CD4-positive, CD25-positive, alpha-beta regulatory T cell (primary cell): ENCODE data around the gene TTLL5. TPM values are rescaled to one million over a fixed set of nuclear protein-coding genes. Genes with fewer than 3 reads are reported as not detected.

Experiments
- ATAC-seq, 2 donors: fragments of 150-1000 bp; cut with Tn5 transposase; one replicate each; pipeline ENCODE4 v1.10.0; 2021; ENCODE audit warnings: low read depth in 2 of 2, moderate number of reproducible peaks in 2 of 2, moderate library complexity in 1 of 2
- DNase-seq, 3 donors: peaks; one replicate each; pipeline versions ENCODE4 v3.0.0 to v3.0.0-alpha.2; 2012 to 2022; ENCODE audit warnings: mixed read lengths in 1 of 3
- H3K27ac ChIP-seq: one replicate; pipeline ENCODE4 v1.7.0; 2013; ENCODE audit warnings: mild to moderate bottlenecking, low read length; ENCODE audit not compliant: insufficient read depth, poor library complexity, severe bottlenecking
- H3K27me3 ChIP-seq: one replicate; pipeline ENCODE4 v1.7.0; 2013; ENCODE audit warnings: low read length; ENCODE audit not compliant: control insufficient read depth, insufficient read depth
- H3K36me3 ChIP-seq: one replicate; pipeline ENCODE4 v1.7.0; 2013; ENCODE audit warnings: mild to moderate bottlenecking, low read length, moderate library complexity; ENCODE audit not compliant: control insufficient read depth, insufficient read depth
- H3K4me1 ChIP-seq: 2 replicates; pipeline ENCODE4 v1.7.0; 2013; ENCODE audit warnings: mild to moderate bottlenecking, low read length; ENCODE audit not compliant: insufficient read depth, control insufficient read depth, poor library complexity, severe bottlenecking
- H3K4me3 ChIP-seq: one replicate; pipeline ENCODE4 v1.7.0; 2013; ENCODE audit warnings: low read depth, mild to moderate bottlenecking, low read length, moderate library complexity
- H3K9me3 ChIP-seq, 2 experiments: 1 replicate in 1 of 2; 2 replicates in 1 of 2; pipeline ENCODE4 v1.7.0; 2013; ENCODE audit warnings: low read length in 2 of 2, mild to moderate bottlenecking in 1 of 2, moderate library complexity in 1 of 2; ENCODE audit not compliant: control insufficient read depth in 2 of 2
- H3K27ac Mint-ChIP-seq, 3 donors: one replicate each; pipeline ENCODE4 v1.8.0; 2020 to 2022; ENCODE audit warnings: mild to moderate bottlenecking in 3 of 3, mixed read lengths in 3 of 3, moderate library complexity in 2 of 3
- H3K27me3 Mint-ChIP-seq: one replicate; pipeline ENCODE4 v1.8.0; 2022; ENCODE audit warnings: mild to moderate bottlenecking, mixed read lengths
- H3K36me3 Mint-ChIP-seq: one replicate; pipeline ENCODE4 v1.8.0; 2020; ENCODE audit warnings: mixed read lengths
- H3K4me1 Mint-ChIP-seq, 4 donors: one replicate each; pipeline ENCODE4 v1.8.0; 2020 to 2022; ENCODE audit warnings: mixed read lengths in 4 of 4, mild to moderate bottlenecking in 1 of 4
- H3K4me3 Mint-ChIP-seq, 4 donors: one replicate each; pipeline ENCODE4 v1.8.0; 2020 to 2022; ENCODE audit warnings: mild to moderate bottlenecking in 4 of 4, mixed read lengths in 4 of 4, moderate library complexity in 3 of 4
- H3K9me3 Mint-ChIP-seq, 7 donors: one replicate each; pipeline ENCODE4 v1.8.0; 2020 to 2022; ENCODE audit warnings: mixed read lengths in 7 of 7, mild to moderate bottlenecking in 3 of 7, moderate library complexity in 2 of 7
- polyA plus RNA-seq, 4 donors: library from polyadenylated mRNA; unstranded; fragments of 300-500 nt; fragmentation: Illumina TruSeq; gene quantifications; one replicate each; pipeline ENCODE4 v1.2.3, GENCODE V29; 2021
- total RNA-seq: library from RNA; stranded (reverse); gene quantifications from one replicate; pipeline ENCODE4 v1.2.3, GENCODE V29; 2022

The TTLL5 gene
- total and polyA plus RNA-seq, 5 donors from 2014 or later: 4.9 to 39.2 (median 8.7) TPM

- Mint-ChIP-seq H3K27ac (no peak overlapping the region), H3K36me3 (peaks cover 18% of the 10 kb centered on the region), H3K4me3 (no peak overlapping the region), H3K27me3 (no peaks in the 10 kb centered on the region), H3K9me3 (no peaks in the 10 kb centered on the region), H3K4me1 (peaks cover 0 to 2% (median 0%) of the 10 kb centered on the region in 4 donors)
- H3K27me3 ChIP-seq: no peaks in the 10 kb centered on the region
- H3K4me3 ChIP-seq: no peak overlapping the region
- H3K4me1 ChIP-seq: no peaks in the 10 kb centered on the region
- no peak for DNase-seq
- no peaks in the 10 kb centered on the region for H3K36me3 ChIP-seq
- no peak for ATAC-seq
- no peaks in the 10 kb centered on the region for H3K9me3 ChIP-seq
- no peak overlapping the region for H3K27ac ChIP-seq
Observed at GRCh38 chr14:75626396-75626795, 34.6 kb upstream of the TTLL5 start.

- H3K9me3 ChIP-seq: no peaks in the 10 kb centered on the region
- no peaks in the 10 kb centered on the region for H3K27me3 Mint-ChIP-seq
- no peaks in the 10 kb centered on the region for H3K9me3 Mint-ChIP-seq
- H3K4me1 Mint-ChIP-seq: peaks cover 0 to 2% (median 0%) of the 10 kb centered on the region in 4 donors
- H3K27ac Mint-ChIP-seq: no peak overlapping the region
- no peaks in the 10 kb centered on the region for H3K27me3 ChIP-seq
- no peak overlapping the region for H3K4me3 Mint-ChIP-seq
- H3K36me3 Mint-ChIP-seq: peaks cover 18% of the 10 kb centered on the region
- H3K4me3 ChIP-seq: no peak overlapping the region
- no peak for ATAC-seq
- no peaks in the 10 kb centered on the region for H3K4me1 ChIP-seq
- H3K36me3 ChIP-seq: no peaks in the 10 kb centered on the region
- DNase-seq: no peak
- H3K27ac ChIP-seq: no peak overlapping the region
Observed at GRCh38 chr14:75626863-75627262, 34.2 kb upstream of the TTLL5 start.

- no peak overlapping the region for H3K4me3 ChIP-seq
- Mint-ChIP-seq H3K27ac (no peak overlapping the region), H3K9me3 (no peaks in the 10 kb centered on the region), H3K27me3 (no peaks in the 10 kb centered on the region), H3K4me1 (peaks cover 0 to 2% (median 0%) of the 10 kb centered on the region in 4 donors), H3K36me3 (peaks cover 18% of the 10 kb centered on the region), H3K4me3 (no peak overlapping the region)
- no peaks in the 10 kb centered on the region for H3K4me1 ChIP-seq
- no peaks in the 10 kb centered on the region for H3K36me3 ChIP-seq
- H3K27ac ChIP-seq: no peak overlapping the region
- no peaks in the 10 kb centered on the region for H3K27me3 ChIP-seq
- H3K9me3 ChIP-seq: no peaks in the 10 kb centered on the region
- no peak for DNase-seq
- ATAC-seq: no peak
Observed at GRCh38 chr14:75627406-75627805, 33.6 kb upstream of the TTLL5 start.

GRCh38 chr14:75628816-75629215, 32.2 kb upstream of the TTLL5 start:
- Histone ChIP-seq H3K9me3 (no peaks in the 10 kb centered on the region), H3K4me3 (no peak overlapping the region), H3K36me3 (no peaks in the 10 kb centered on the region), H3K27me3 (no peaks in the 10 kb centered on the region), H3K4me1 (no peaks in the 10 kb centered on the region), H3K27ac (no peak overlapping the region)
- Mint-ChIP-seq H3K27ac (no peak overlapping the region), H3K4me1 (peaks cover 0 to 2% (median 0%) of the 10 kb centered on the region in 4 donors), H3K9me3 (no peaks in the 10 kb centered on the region), H3K4me3 (no peak overlapping the region), H3K36me3 (peaks cover 18% of the 10 kb centered on the region), H3K27me3 (no peaks in the 10 kb centered on the region)
- DNase-seq (no peak), ATAC-seq (no peak)

GRCh38 chr14:75630695-75631452, 30.2 kb upstream of the TTLL5 start:
- H3K27ac ChIP-seq: no peak overlapping the region
- no peak for DNase-seq
- H3K4me3 ChIP-seq: no peak overlapping the region
- Mint-ChIP-seq H3K9me3 (no peaks in the 10 kb centered on the region), H3K4me3 (no peak overlapping the region), H3K27ac (no peak overlapping the region), H3K4me1 (peaks cover 0 to 2% (median 0%) of the 10 kb centered on the region in 4 donors), H3K36me3 (peaks cover 15% of the 10 kb centered on the region), H3K27me3 (no peaks in the 10 kb centered on the region)
- ATAC-seq: no peak
- no peaks in the 10 kb centered on the region for H3K27me3 ChIP-seq
- H3K9me3 ChIP-seq: no peaks in the 10 kb centered on the region
- H3K36me3 ChIP-seq: peaks cover 4% of the 10 kb centered on the region
- H3K4me1 ChIP-seq: no peaks in the 10 kb centered on the region

GRCh38 chr14:75631453-75631831, 29.6 kb upstream of the TTLL5 start:
- DNase-seq (no peak), ATAC-seq (no peak)
- Histone ChIP-seq H3K4me1 (no peaks in the 10 kb centered on the region), H3K27me3 (no peaks in the 10 kb centered on the region), H3K9me3 (no peaks in the 10 kb centered on the region), H3K36me3 (peaks cover 4% of the 10 kb centered on the region), H3K27ac (no peak overlapping the region), H3K4me3 (no peak overlapping the region)
- peaks cover 0 to 2% (median 0%) of the 10 kb centered on the region in 4 donors for H3K4me1 Mint-ChIP-seq
- H3K9me3 Mint-ChIP-seq: no peaks in the 10 kb centered on the region
- no peak overlapping the region for H3K27ac Mint-ChIP-seq
- peaks cover 13% of the 10 kb centered on the region for H3K36me3 Mint-ChIP-seq
- no peak overlapping the region for H3K4me3 Mint-ChIP-seq
- H3K27me3 Mint-ChIP-seq: no peaks in the 10 kb centered on the region

GRCh38 chr14:75634848-75635247, 26.2 kb upstream of the TTLL5 start:
- H3K27me3 ChIP-seq: no peaks in the 10 kb centered on the region
- H3K36me3 ChIP-seq: peaks cover 4% of the 10 kb centered on the region
- ATAC-seq (no peak), DNase-seq (no peak)
- no peak overlapping the region for H3K4me3 ChIP-seq
- no peaks in the 10 kb centered on the region for H3K9me3 ChIP-seq
- H3K4me1 ChIP-seq: no peaks in the 10 kb centered on the region
- Mint-ChIP-seq H3K27ac (no peak overlapping the region), H3K36me3 (peaks cover 28% of the 10 kb centered on the region), H3K9me3 (no peaks in the 10 kb centered on the region), H3K27me3 (no peaks in the 10 kb centered on the region), H3K4me1 (peaks cover 0 to 2% (median 0%) of the 10 kb centered on the region in 4 donors), H3K4me3 (no peak overlapping the region)
- no peak overlapping the region for H3K27ac ChIP-seq

- peak overlapping the region in 1 of 3 donors; percentile 22 for H3K27ac Mint-ChIP-seq
- Histone ChIP-seq H3K27ac (no peak overlapping the region), H3K9me3 (no peaks in the 10 kb centered on the region), H3K4me1 (no peaks in the 10 kb centered on the region), H3K36me3 (peaks cover 6% of the 10 kb centered on the region), H3K27me3 (no peaks in the 10 kb centered on the region), H3K4me3 (no peak overlapping the region)
- H3K9me3 Mint-ChIP-seq: no peaks in the 10 kb centered on the region
- H3K4me1 Mint-ChIP-seq: peaks cover 0 to 2% (median 0%) of the 10 kb centered on the region in 4 donors
- ATAC-seq (no peak), DNase-seq (no peak)
- no peak overlapping the region for H3K4me3 Mint-ChIP-seq
- H3K27me3 Mint-ChIP-seq: no peaks in the 10 kb centered on the region
- H3K36me3 Mint-ChIP-seq: peaks cover 40% of the 10 kb centered on the region
Observed at GRCh38 chr14:75636100-75636692, 24.9 kb upstream of the TTLL5 start.
